Activated naive CD8-positive, alpha-beta T cell (primary cell): ENCODE measurements around the gene ERICH3.

Source experiments
- H3K27ac Mint-ChIP-seq: one replicate; pipeline ENCODE4 v1.8.0; 2021; ENCODE audit warnings: mixed read lengths
- H3K27me3 Mint-ChIP-seq: one replicate; pipeline ENCODE4 v1.8.0; 2021; ENCODE audit warnings: mixed read lengths
- H3K36me3 Mint-ChIP-seq: one replicate; pipeline ENCODE4 v1.8.0; 2021; ENCODE audit warnings: mixed read lengths
- H3K4me1 Mint-ChIP-seq: one replicate; pipeline ENCODE4 v1.8.0; 2021; ENCODE audit warnings: low read depth, mixed read lengths
- H3K4me3 Mint-ChIP-seq: one replicate; pipeline ENCODE4 v1.8.0; 2021; ENCODE audit warnings: mild to moderate bottlenecking, mixed read lengths
- H3K9me3 Mint-ChIP-seq: one replicate; pipeline ENCODE4 v1.8.0; 2021; ENCODE audit warnings: low read depth, mixed read lengths

The ERICH3 gene

GRCh38 chr1:74528123-74528522, 145.5 kb downstream of the ERICH3 start:
- peaks cover 2% of the 10 kb centered on the region for H3K27me3 Mint-ChIP-seq
- no peaks in the 10 kb centered on the region for H3K9me3 Mint-ChIP-seq
- no peak overlapping the region for H3K4me3 Mint-ChIP-seq
- H3K36me3 Mint-ChIP-seq: no peaks in the 10 kb centered on the region
- no peaks in the 10 kb centered on the region for H3K4me1 Mint-ChIP-seq
- no peak overlapping the region for H3K27ac Mint-ChIP-seq

- Mint-ChIP-seq H3K4me3 (no peak overlapping the region), H3K36me3 (no peaks in the 10 kb centered on the region), H3K4me1 (no peaks in the 10 kb centered on the region), H3K9me3 (no peaks in the 10 kb centered on the region), H3K27me3 (peaks cover 2% of the 10 kb centered on the region), H3K27ac (no peak overlapping the region)
These were observed 146.9 kb downstream of the ERICH3 start for GRCh38 chr1:74526708-74527107.

- H3K27me3 Mint-ChIP-seq: peaks cover 3% of the 10 kb centered on the region
These were observed 149.6 kb downstream of the ERICH3 start for GRCh38 chr1:74523873-74524480.

GRCh38 chr1:74522148-74522547, 151.4 kb downstream of the ERICH3 start:
- Mint-ChIP-seq H3K4me3 (no peak overlapping the region), H3K27ac (no peak overlapping the region), H3K9me3 (no peaks in the 10 kb centered on the region), H3K4me1 (no peaks in the 10 kb centered on the region), H3K27me3 (peaks cover 3% of the 10 kb centered on the region), H3K36me3 (no peaks in the 10 kb centered on the region)

More at GRCh38 chr1:74523873-74524480, 149.6 kb downstream of the ERICH3 start:
- no peak overlapping the region for H3K27ac Mint-ChIP-seq
- no peaks in the 10 kb centered on the region for H3K36me3 Mint-ChIP-seq
- H3K9me3 Mint-ChIP-seq: no peaks in the 10 kb centered on the region
- H3K4me1 Mint-ChIP-seq: no peaks in the 10 kb centered on the region
- H3K4me3 Mint-ChIP-seq: no peak overlapping the region
